Hepatocyte (in vitro differentiated cells): ENCODE measurements around the gene BMP6. TPM values are rescaled to one million over a fixed set of nuclear protein-coding genes. Genes with fewer than 3 reads are reported as not detected.

Source experiments
- DNase-seq: peaks from one replicate; pipeline ENCODE4 v3.0.0-alpha.2; 2016; ENCODE audit warnings: low spot score
- H2AFZ ChIP-seq: fragments of 200-600 bp; sonication (generic); 2 replicates; pipeline ENCODE4 v1.6.0; 2016; ENCODE audit warnings: antibody characterized with exemption, mild to moderate bottlenecking
- H3K27ac ChIP-seq: fragments of 200-600 bp; sonication (generic); 2 replicates; pipeline ENCODE4 v1.5.1; 2016; ENCODE audit warnings: mild to moderate bottlenecking
- H3K27me3 ChIP-seq: fragments of 200-600 bp; sonication (generic); 2 replicates; pipeline ENCODE4 v1.6.1; 2016
- H3K36me3 ChIP-seq: fragments of 200-600 bp; sonication (generic); replicated peaks from 2 replicates; pipeline ENCODE4 v1.5.1; 2016; ENCODE audit warnings: low read depth; ENCODE audit not compliant: insufficient read depth
- H3K4me1 ChIP-seq: fragments of 200-600 bp; sonication (generic); 2 replicates; pipeline ENCODE4 v1.5.1; 2016; ENCODE audit warnings: mild to moderate bottlenecking, moderate library complexity; ENCODE audit not compliant: insufficient read depth
- H3K4me2 ChIP-seq: fragments of 200-600 bp; sonication (generic); 2 replicates; pipeline ENCODE4 v1.6.0; 2016
- H3K4me3 ChIP-seq: fragments of 200-600 bp; sonication (generic); 2 replicates; pipeline ENCODE4 v1.5.1; 2016; ENCODE audit warnings: mild to moderate bottlenecking
- H3K79me2 ChIP-seq: fragments of 200-600 bp; sonication (generic); 2 replicates; pipeline ENCODE4 v1.6.0; 2017; ENCODE audit warnings: mild to moderate bottlenecking
- H3K9me2 ChIP-seq: fragments of 200-600 bp; sonication (generic); replicated peaks from 2 replicates; pipeline ENCODE4 v1.6.0; 2017; ENCODE audit warnings: mild to moderate bottlenecking; ENCODE audit not compliant: insufficient read depth
- H3K9me3 ChIP-seq: fragments of 200-600 bp; sonication (generic); 2 replicates; pipeline ENCODE4 v1.5.1; 2016; ENCODE audit warnings: low read depth, mild to moderate bottlenecking
- H4K20me1 ChIP-seq: fragments of 200-600 bp; sonication (generic); 2 replicates; pipeline ENCODE4 v1.6.0; 2016; ENCODE audit warnings: mild to moderate bottlenecking; ENCODE audit not compliant: insufficient read depth, poor library complexity, severe bottlenecking
- CTCF ChIP-seq: fragments of 200-600 bp; sonication (generic); IDR thresholded peaks from 2 replicates; pipeline ENCODE4 v1.5.1; 2016; ENCODE audit warnings: antibody characterized with exemption, mild to moderate bottlenecking; ENCODE audit not compliant: poor library complexity
- EZH2 ChIP-seq: fragments of 200-600 bp; sonication (generic); IDR thresholded peaks from 2 replicates; pipeline ENCODE4 v1.6.1; 2016; ENCODE audit warnings: antibody characterized with exemption, mild to moderate bottlenecking, borderline replicate concordance
- EZH2phosphoT487 ChIP-seq: fragments of 200-600 bp; sonication (generic); IDR thresholded peaks from one replicate; pipeline ENCODE4 v1.6.1; 2018; ENCODE audit warnings: antibody characterized with exemption, mild to moderate bottlenecking, low read depth, moderate library complexity; ENCODE audit not compliant: unreplicated experiment, severe bottlenecking
- WGBS: methylation state at CpG from one replicate; pipeline ENCODE4 v1.1.6; 2016; ENCODE audit warnings: low lambda C conversion rate; ENCODE audit errors: missing lambda C conversion rate; 5-methylcytosine and 5-hydroxymethylcytosine counted together
- polyA plus RNA-seq: library from polyadenylated mRNA; unstranded; fragments of >200 nt; fragmentation: Nextera tagmentation; extraction: Ambion mirVana; gene quantifications from 2 replicates; pipeline ENCODE4 v1.2.1, GENCODE V29; 2016
- total RNA-seq: library from RNA; depleted of rRNA; stranded (reverse); fragments of >200 nt; gene quantifications from 2 replicates; pipeline ENCODE4 v1.2.3, GENCODE V29; 2014

The BMP6 gene
- total and polyA plus RNA-seq, 2 experiments from 2014 or later = 4.0 to 4.3 TPM

- Histone ChIP-seq H3K27ac (no peak overlapping the region), H3K4me3 (no peak overlapping the region), H4K20me1 (no peaks in the 10 kb centered on the region), H3K79me2 (no peaks in the 10 kb centered on the region), H3K4me1 (peaks cover 11% of the 10 kb centered on the region), H3K36me3 (no peaks in the 10 kb centered on the region), H3K9me3 (no peaks in the 10 kb centered on the region), H3K4me2 (no peak overlapping the region), H3K9me2 (no peaks in the 10 kb centered on the region), H3K27me3 (peaks cover 79% of the 10 kb centered on the region), H2AFZ (no peak overlapping the region)
- no peak for DNase-seq
- 59% methylated on average over 10 of the region's 10 CpGs for WGBS
- TF ChIP-seq EZH2phosphoT487 = no peak
- TF ChIP-seq EZH2 = no peak
- TF ChIP-seq CTCF = no peak
Observed at GRCh38 chr6:7730784-7731227, 4.9 kb downstream of the BMP6 start.

- Histone ChIP-seq H3K9me2 (no peaks in the 10 kb centered on the region), H3K4me2 (no peak overlapping the region), H3K4me1 (peaks cover 11% of the 10 kb centered on the region), H2AFZ (no peak overlapping the region), H3K9me3 (no peaks in the 10 kb centered on the region), H4K20me1 (no peaks in the 10 kb centered on the region), H3K79me2 (no peaks in the 10 kb centered on the region), H3K27me3 (peaks cover 78% of the 10 kb centered on the region), H3K4me3 (no peak overlapping the region), H3K36me3 (no peaks in the 10 kb centered on the region), H3K27ac (no peak overlapping the region)
- TF ChIP-seq CTCF (no peak), EZH2phosphoT487 (no peak), EZH2 (no peak)
- DNase-seq = no peak
- WGBS = 93% methylated on average over 2 of the region's 2 CpGs
Observed at GRCh38 chr6:7731294-7731693, 5.4 kb downstream of the BMP6 start.

- H3K9me2 ChIP-seq = no peaks in the 10 kb centered on the region
- H3K36me3 ChIP-seq = no peaks in the 10 kb centered on the region
- H3K4me2 ChIP-seq = no peak overlapping the region
- TF ChIP-seq EZH2phosphoT487 = no peak
- TF ChIP-seq CTCF = no peak
- TF ChIP-seq EZH2 = no peak
- H3K9me3 ChIP-seq = no peaks in the 10 kb centered on the region
- no peak overlapping the region for H3K4me3 ChIP-seq
- H3K27me3 ChIP-seq = peaks cover 73% of the 10 kb centered on the region
- H4K20me1 ChIP-seq = no peaks in the 10 kb centered on the region
- peaks cover 9% of the 10 kb centered on the region for H3K4me1 ChIP-seq
- DNase-seq = no peak
- H3K27ac ChIP-seq = no peak overlapping the region
- H2AFZ ChIP-seq = no peak overlapping the region
- no peaks in the 10 kb centered on the region for H3K79me2 ChIP-seq
Observed at GRCh38 chr6:7732228-7732627, 6.3 kb downstream of the BMP6 start.
